GM21423 (cell line): ENCODE measurements around the gene QSOX1.

Experiments used
- ATAC-seq: cut with Tn5 transposase; IDR thresholded peaks from one replicate; pipeline ENCODE4 v1.9.1; 2021; ENCODE audit warnings: mild to moderate bottlenecking, moderate library complexity; ENCODE audit not compliant: unreplicated experiment

The QSOX1 gene

DNA sequence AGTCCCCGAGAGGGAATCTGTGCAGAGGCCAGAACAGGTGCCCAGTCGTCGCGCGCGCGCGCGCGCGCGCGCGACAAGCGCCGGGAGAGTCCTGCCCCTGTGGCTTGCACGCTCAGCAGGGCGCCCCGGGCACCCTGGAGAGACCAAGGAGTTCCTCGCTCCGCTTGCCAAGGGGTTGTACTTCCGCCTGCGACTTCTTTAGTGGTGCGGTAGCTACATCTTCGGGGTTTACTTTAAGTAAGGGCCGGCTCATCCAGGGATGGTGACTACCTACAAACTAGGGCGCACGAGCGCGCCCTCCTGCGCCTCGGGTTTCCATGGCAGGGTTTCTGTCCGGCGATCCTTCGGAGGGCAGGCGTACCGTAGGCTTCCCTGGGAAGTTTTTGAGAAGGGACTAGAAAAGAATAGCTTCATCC lies 76.8 kb downstream of the QSOX1 start:
- no peak for ATAC-seq

DNA sequence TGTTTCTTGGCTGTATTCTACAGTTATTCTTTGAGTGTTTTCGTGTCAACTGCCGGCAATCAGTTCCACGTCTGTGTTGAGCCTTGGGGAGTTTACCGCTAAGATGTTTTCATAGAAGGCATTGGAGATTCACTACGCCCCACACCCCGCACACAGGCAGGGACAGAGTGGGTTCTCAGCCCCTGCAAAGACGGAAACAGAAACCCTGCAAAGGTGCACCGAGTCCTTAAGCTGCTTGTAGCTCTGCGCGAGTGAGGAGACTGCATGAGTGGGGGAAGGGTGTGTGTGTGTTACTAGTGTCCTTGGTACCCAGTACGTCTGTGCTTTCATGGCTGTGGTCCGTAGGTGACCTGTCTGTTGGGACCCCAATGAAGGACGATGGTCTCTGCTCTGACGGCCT lies 77.3 kb downstream of the QSOX1 start:
- ATAC-seq: no peak

DNA sequence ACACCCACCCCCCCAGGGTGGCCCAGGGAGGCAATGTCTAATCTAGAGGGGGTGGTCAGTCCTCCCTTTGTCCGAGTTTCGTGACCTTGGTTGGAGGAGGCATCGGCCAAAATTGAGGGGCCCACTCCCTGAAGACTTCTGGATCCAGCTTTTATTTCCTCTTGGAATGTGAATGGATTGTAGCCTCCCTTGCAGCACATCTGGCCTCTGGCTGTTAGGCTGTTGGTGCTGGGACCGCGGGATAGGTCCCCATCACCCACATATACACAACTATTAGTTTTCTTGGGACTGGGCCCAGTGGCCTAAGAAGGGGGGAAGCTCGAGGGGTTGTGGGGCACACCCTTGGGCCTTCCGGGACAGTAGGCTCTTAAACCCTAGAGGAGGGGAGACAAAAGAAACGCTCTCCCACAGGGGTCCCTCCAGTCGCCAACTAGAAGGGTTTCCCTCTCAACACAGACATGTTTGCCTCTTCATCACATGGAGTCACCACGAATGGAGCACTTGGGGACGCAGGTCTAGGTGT lies 77.9 kb downstream of the QSOX1 start:
- ATAC-seq: no peak

DNA sequence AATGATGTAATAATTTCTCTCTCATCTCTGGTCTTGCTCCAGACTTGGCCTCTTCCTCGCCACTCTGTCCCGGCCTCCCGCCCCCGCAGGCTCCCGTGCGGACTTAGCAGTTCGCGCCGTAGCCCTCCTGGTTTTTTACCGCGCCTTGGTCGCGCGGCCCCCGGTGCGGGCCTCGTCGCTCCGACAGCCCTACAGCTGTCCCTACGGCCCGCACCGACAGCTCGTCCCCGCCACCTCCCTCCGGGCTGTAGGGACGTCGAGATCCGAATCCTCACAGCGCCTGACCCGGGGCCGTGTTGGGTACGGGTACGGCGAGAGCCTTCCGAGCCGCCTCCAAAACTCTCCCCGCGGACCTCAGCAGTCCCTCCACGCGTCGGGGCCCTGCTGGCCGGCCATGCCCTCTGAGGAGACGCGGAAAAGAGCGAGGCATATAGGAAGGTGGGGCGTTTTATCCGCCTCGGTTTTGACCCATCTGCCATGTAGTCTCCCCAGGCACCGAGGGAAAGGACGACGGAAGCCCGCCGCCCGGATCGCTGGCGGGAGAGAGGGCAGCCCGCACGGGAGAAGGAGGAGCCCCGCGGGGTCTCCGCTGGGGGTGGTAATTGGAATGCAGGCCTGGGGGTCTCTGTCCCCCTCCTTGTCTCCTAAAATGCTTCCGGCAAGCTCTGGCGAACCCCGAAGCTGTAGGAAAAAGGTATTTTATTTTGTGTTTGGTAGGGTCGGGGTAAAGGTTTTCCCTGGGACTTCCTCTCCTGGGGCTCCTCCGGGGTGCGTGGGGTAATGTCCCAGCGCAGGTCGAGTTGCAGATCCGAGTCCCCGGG lies 78.7 kb downstream of the QSOX1 start:
- ATAC-seq: no peak

DNA sequence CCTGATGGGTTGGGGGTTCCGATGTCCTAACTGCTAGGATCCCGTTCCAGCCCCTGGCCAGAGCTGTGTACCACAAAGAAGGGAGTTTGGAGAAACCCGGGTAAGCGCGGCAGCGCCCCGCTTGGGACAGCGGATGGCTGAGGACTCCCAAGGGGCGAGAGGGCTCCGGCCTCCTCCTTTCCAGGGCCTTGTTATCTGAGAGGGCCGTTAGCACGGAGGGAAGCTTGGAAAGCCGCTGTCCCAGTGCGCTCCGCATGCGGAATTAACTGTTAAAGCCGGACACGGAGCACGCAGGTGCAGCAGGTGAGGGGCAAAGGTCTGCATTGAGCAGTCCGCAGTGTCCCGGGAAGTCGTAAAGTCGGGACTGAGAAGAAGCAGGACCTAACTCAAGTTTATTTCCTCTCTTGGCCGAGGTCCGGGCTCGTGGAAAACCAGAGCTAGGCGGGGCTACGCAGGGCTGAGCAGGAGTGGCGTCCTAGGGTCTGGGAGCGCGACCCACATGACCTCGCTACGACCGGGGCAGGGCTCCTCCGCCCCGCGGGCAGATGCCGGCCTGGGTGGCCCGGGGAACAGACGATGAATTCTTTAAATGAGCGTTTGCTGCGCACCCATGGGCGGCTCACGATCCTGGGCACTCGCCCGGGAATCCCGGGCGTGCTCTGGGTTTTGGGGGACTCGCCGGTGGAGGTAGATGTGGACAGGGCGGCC lies 79.9 kb downstream of the QSOX1 start:
- ATAC-seq: no peak

DNA sequence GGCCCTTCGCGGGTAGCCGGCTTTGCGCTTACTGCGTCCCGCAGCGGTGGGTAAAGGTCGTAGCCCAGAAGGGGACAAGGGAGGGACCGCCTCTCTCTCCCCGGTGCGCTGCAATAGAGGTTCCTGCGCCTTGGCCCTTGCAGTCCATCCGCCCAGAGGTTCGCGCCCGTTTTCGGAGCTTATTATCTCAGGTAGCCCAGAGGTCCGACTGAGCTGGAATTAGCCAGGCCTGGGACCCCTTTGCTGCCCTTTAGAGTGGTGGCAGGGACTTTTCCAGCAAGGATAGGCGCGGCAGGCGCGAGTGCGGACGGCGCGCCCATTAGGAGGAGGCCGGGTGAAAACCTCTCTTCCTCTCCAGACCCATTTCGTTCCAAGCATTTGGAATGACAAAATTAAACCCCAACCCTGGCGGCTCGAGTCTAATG lies 80.4 kb downstream of the QSOX1 start:
- no peak for ATAC-seq

DNA sequence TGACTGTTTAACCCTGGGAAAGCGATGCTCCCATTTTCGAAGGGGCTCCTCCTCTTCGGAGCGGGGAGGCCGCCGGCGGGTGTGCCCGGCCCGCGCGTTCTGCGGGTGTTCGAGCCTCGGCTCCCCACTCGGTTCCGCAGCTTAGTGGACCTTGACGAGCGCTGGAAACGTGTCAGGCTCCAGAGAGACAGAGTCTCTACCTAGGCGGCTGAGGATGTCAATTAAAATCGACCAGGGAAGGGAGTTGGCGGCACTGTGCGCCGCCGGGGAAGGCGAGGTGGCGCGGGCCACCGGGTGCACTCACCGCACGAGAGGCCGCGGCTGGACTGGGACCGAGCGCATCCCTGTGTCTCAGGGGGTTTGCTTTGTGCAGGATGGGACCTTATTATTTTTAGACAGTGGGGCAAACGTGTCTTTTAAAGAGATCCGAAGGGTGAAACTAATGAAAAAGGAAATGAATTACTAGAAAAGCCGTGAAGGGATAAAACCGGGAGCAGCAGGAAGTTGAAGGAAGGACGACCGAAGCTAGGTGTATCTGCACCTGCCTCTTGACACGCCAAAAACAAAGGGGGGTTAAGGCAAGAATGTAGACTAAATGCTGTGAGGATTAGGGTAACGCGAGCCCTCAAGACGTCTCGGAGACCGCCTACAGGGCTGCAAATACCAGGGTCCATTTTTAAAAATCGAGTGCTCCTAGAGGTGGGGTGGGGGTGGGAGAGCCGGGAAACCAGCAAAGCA lies 81.0 kb downstream of the QSOX1 start:
- ATAC-seq: no peak

DNA sequence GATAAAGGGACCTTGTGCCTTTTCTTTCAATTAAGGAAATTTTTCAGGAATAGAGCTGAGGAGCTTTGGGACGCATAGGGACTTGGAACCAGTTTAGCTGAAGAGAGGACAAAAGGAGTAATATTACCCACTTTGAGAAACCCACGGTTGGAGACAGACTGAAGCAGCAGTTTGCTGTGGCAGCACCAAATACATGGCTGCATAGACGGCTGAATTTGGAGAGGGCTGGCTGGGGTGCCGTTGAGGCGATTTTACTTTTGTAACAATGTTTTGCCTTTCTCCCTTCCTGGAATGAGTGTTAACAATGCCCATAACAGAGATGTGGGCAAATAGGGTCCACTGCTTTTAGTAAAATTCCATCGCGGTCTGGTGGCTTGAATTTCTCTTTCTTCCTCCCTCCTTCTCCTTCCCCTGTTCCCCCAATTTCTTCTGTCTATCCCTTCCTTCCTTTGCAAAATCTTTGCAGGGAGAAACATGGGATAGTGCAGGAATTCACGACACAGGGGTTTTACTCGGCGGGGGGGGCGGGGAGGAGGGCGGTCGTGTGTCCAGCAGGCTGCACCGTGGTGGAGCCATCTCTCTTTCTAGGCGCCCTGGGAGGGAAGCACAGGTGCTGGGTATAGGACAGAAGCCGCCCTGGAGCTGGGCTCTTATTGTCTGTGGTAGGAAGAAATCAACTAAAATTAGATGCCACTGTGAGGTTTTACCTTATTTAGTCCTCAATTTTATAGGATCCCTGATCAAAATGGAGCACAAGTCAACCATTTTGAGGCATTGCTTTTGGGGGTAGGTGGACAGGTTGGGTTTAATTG lies 82.2 kb downstream of the QSOX1 start:
- no peak for ATAC-seq

DNA sequence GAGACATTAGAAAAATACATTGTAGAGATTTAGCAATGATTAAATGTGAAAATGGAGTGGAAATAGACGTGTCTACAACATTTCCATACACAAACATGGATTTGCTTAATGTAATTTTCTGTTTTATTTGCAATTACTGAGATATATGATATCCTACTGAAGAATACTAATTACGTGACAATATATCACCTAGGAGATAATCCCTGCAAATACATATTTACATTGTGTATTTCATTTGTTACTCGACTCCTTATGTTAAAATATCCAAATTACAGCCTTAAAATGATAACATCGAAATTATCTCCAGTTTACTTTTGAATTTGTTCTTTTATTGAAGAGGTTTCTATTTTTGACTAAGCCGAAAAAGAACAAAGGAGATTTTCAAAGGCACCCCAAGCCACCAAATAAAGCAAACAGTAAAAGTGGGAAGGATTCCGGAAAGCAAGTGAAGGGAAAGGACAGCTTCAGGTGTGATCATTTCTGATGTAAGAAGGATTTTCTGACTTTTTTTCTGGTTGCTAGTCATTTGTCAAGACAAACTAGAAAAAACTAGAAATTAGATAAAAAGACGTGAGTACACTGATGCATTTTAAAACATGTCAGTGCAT lies 83.3 kb downstream of the QSOX1 start:
- no peak for ATAC-seq

DNA sequence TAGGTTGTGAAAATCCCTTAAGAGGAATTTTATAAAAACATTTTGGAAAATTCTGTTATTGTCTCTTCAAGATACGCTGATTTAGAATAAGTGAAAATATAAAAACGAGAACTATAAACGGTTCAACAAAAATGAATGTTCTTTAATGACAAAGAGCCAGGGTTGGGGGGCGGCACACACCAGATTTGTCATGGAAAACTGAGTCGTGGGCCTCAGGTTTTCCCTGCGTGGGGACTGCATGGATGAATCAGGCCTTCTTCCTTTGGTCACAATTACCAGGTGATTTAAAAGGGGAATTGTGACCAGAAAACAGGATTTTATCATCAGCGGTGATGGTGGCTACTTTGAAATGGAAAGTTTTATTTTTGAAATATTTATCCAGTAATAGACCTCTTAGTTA lies 84.0 kb downstream of the QSOX1 start:
- ATAC-seq: no peak

DNA sequence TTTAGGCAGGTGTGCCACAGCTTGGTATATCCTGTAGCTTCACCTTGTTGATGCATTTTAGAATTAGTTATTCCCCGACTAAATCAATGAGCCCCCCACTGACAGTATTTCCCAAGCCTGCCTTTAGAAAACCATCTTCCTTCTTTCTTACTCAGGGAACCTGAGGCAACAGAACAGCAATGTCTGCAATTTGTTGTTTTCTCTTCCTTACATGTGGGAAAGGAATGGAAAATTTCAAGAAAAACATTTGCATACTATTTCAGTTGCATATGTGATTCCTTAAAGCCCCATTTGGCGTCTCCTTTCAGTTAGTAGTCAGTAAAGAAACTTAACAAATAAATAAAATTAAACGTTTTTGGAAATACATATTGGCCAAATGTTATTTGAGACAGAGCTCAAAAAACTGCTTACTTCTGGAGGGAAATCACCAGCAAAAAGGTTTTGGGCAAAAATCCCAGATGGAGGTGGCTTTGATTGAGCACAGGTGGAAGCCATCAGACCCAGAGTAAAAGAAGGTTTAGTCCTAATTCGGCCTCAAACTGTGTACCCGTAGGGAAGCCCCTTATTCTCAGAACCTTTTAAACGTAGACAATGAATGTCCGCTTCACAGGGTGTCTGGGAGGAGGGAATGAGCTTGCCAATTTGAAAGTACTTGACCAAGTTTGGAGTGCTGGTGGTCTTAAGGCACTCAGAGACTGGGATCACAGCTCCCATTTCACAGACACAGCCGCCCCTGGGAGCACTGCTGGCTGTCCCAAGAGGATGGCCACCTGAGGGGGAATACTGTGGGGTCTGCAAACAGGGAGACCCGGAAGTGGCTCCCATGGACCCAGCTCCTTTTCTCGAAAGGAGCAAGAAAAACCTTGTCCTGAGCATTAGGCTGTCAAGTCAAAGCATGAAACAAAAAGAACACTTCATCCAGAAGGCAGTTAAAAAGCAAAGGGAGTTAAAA lies 84.8 kb downstream of the QSOX1 start:
- no peak for ATAC-seq

DNA sequence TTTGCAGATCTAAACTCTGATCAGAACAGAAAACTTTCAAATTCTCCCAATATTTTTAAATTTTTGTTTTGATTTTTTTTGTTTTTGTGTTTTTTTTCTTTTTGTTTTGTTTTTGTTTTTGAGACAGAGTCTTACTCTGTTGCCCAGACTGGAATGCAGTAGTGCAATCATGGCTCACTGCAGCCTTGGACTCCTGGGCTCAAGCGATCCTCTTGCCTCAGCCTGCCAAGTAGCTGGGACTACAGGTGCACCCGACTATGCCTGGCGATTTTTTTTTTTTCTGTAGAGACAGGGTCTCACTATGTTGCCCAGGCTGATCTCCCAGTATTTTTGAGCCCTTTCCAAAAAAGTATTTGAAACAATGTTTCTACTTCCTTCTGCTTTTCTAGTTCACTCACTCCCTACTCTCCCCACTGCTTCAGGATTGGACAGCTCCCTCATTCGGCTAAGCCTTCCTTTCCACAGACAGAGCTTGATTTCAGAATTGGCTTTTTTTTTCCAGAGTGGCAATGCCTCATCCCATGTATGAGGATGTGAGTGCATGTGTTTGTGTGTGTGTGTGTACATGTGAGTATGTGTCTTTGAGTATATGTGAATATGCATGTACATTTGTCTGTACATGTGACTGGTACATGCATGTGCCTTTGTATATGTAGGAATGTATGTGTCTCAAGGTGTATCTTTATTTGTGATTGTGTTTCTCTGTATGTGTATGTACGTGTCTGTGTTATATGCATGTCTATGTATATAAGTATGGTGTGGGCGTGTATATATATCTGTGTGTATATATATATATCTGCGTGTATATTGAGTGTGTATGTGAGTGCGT lies 87.3 kb downstream of the QSOX1 start:
- ATAC-seq: no peak

DNA sequence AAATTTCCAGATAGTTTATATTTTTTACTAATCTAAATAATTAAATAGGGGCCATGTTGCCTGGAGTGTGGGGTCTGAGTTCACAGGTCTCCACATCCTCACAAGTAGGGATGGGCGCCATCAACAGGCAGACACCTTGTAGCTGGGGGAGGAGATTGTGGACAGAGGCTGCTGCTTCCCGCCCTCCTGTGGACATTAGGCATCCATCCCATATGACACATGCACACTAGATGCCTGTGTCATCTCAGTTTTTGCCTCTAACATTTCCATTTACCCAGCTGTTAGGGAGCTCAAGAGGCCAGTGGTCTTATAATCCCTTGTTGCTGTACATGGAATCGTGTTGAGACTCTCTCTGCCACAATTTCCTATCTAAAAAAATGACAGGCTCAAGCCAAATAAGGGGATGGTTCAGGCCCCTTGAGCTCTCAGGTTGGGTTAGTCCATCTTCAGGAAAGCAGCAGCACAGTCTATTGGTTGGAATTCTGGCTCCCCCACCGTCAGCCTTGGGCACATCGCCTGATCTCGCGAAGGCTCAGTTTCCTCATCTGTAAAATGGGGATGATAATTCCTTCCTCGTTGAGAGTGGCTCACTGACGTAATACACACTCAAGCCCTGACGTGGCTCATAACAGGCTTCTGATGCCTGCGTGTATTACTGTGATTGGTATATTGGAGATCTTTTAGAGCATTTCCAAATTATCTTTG lies 89.0 kb downstream of the QSOX1 start:
- ATAC-seq: no peak

DNA sequence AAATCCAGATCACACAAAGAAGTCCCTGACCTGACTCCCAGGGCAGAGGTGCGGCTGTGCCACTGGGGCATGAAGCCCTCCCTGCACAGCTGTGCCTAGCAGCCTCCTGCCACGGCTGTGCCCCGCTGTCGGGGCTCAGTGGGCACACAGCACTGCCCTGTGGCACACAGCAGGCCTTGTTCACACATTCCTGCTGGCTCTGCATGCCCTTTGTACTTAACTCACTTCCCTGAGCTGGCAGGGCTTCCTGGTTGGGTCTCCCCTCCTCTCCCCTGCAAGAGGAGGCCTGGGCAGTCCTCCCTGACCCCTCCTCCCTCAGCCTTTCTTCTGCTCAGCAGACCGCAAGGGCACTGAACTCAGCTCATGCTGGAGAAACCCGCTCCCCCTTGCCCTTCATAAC lies 90.2 kb downstream of the QSOX1 start:
- no peak for ATAC-seq

DNA sequence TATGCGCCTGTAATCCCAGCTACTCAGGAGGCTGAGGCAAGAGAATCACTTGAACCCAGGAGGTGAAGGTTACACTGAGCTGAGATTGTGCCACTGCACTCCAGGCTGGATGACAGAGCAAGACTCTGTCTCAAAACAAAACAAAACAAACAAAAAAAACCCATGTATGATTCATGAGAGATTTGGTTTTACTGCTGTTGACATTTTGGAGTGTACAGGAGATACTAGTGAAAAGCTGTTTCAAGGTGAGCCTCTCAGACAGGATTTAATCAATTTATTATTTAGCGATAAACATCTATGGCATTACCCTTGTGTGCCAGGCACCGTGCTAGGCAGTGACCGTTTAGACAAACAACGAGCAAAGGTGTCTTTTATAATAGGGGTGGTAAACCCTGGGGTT lies 91.9 kb downstream of the QSOX1 start:
- no peak for ATAC-seq

DNA sequence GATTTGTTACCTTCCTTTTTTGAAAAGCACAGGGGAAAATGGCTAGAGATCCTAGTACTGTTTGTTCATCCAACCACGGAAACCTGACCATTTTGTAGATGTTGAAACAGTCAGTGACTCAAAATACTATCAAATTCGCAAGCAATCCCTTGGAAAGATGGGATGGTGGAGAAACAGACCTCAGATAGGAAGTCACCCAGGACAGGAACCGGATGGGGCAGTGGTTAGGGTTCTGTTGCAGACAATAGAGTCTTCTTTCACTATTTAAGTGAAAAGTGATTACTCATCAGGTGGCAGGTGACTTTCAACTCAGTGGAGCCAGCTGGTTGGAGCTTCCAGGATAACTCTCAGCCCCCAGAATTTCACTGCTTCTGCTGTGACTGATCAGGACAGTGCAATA lies 92.4 kb downstream of the QSOX1 start:
- no peak for ATAC-seq

DNA sequence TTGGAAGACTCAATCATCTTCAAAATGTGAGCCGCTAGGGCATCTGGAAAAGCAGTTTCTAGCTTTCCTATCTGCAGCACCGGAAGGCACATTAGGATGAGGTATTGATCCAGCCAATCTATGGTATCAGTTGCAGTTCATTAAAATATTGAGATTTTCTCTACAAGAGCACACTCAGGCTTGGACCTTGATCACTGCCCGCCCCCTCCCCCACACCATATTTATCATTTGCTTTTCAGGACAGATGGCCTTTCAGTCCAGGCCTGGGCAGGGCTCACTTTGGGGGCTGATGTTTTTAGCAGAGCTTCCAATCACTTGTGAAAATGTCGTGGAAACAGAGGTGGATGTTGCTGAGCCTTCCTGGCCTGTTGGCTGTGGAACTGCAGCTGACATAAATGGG lies 92.9 kb downstream of the QSOX1 start:
- ATAC-seq: no peak

DNA sequence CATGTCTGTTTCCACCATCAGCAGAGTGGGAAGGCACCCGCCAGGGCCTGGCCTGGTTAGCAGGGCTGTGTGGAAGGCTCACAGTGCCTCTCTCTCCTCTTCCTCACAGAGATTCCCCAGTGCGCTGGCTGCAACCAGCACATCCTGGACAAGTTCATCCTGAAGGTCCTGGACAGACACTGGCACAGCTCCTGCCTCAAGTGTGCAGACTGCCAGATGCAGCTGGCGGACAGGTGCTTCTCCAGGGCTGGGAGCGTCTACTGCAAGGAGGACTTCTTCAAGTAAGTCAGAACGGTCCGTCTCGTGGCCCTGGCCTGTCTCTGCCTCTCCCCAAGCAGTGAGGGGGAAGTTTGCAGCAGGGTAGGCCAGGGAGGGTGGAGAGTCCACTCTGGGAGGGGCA lies 93.5 kb downstream of the QSOX1 start:
- no peak for ATAC-seq
